Fibroblast of lung (primary cell): ENCODE data around the gene PRORP. TPM values are rescaled to one million over a fixed set of nuclear protein-coding genes. Genes with fewer than 3 reads are reported as not detected.

ENCODE experiments used
- DNase-seq, 2 donors: peaks; one replicate each; pipeline versions ENCODE4 v3.0.0 to v3.0.0-alpha.2; 2010; ENCODE audit warnings: low read depth in 2 of 2
- H2AFZ ChIP-seq: 2 replicates; pipeline ENCODE4 v1.5.1; 2012; ENCODE audit warnings: low read length, control low read depth, inconsistent platforms
- H3K27ac ChIP-seq: 2 replicates; pipeline ENCODE4 v1.5.1; 2011; ENCODE audit warnings: low read length, control low read depth; ENCODE audit not compliant: insufficient read depth
- H3K27me3 ChIP-seq: 2 replicates; pipeline ENCODE4 v1.5.1; 2011; ENCODE audit warnings: mild to moderate bottlenecking, low read length; ENCODE audit not compliant: control insufficient read depth, insufficient read depth
- H3K36me3 ChIP-seq: 2 replicates; pipeline ENCODE4 v1.5.1; 2011; ENCODE audit warnings: low read length; ENCODE audit not compliant: control insufficient read depth, insufficient read depth
- H3K4me1 ChIP-seq: 2 replicates; pipeline ENCODE4 v1.5.1; 2011; ENCODE audit warnings: low read length; ENCODE audit not compliant: control insufficient read depth, insufficient read depth; ENCODE audit errors: extremely low read depth
- H3K4me2 ChIP-seq: 2 replicates; pipeline ENCODE4 v1.5.1; 2011; ENCODE audit warnings: low read length, control low read depth; ENCODE audit not compliant: insufficient read depth; ENCODE audit errors: extremely low read depth
- H3K4me3 ChIP-seq, 4 experiments: fragments of 200-600 bp in 1 of 4; sonication (generic) in 1 of 4; replicated peaks in 1 of 4; 2 replicates each; pipeline ENCODE4 v1.5.1; 2011 to 2016; ENCODE audit warnings: low read length in 4 of 4, low read depth in 3 of 4, mild to moderate bottlenecking in 3 of 4, control low read depth in 2 of 4, inconsistent platforms in 1 of 4, mixed read lengths in 1 of 4; ENCODE audit not compliant: insufficient read depth in 1 of 4; ENCODE audit errors: control extremely low read depth in 1 of 4
- H3K79me2 ChIP-seq: 2 replicates; pipeline ENCODE4 v1.5.1; 2012; ENCODE audit warnings: mild to moderate bottlenecking, low read length, inconsistent platforms; ENCODE audit not compliant: control insufficient read depth, insufficient read depth
- H3K9ac ChIP-seq: 2 replicates; pipeline ENCODE4 v1.5.1; 2011; ENCODE audit warnings: mild to moderate bottlenecking, low read length, control low read depth; ENCODE audit not compliant: insufficient read depth
- H3K9me3 ChIP-seq: 2 replicates; pipeline ENCODE4 v1.5.1; 2012; ENCODE audit warnings: low read depth, low read length; ENCODE audit not compliant: control insufficient read depth, insufficient read depth
- H4K20me1 ChIP-seq: 2 replicates; pipeline ENCODE4 v1.5.1; 2011; ENCODE audit warnings: low read length; ENCODE audit not compliant: control insufficient read depth, insufficient read depth; ENCODE audit errors: extremely low read depth
- CTCF ChIP-seq, 2 donors: IDR thresholded peaks in 1 of 2; conservative IDR thresholded peaks in 1 of 2; 1 replicate in 1 of 2; 2 replicates in 1 of 2; pipeline ENCODE4 v1.5.1; 2011 to 2012; ENCODE audit warnings: low read length in 2 of 2, control low read depth in 1 of 2, inconsistent platforms in 1 of 2, low read depth in 1 of 2, mild to moderate bottlenecking in 1 of 2
- EZH2 ChIP-seq: IDR thresholded peaks from 2 replicates; pipeline ENCODE4 v1.5.1; 2012; ENCODE audit warnings: low read length, control low read depth, mild to moderate bottlenecking; ENCODE audit errors: missing control alignments
- polyA plus RNA-seq, 2 donors: library from polyadenylated mRNA; depleted of rRNA in 1 of 2; stranded (reverse) in 1 of 2; unstranded in 1 of 2; fragments of >200 nt; gene quantifications; 2 replicates each; pipeline ENCODE4 v1.2.1, GENCODE V29; 2011 to 2012; ENCODE audit warnings: missing spikeins in 1 of 2
- total RNA-seq: library from RNA; depleted of rRNA; stranded (reverse); fragments of >200 nt; gene quantifications from 2 replicates; pipeline ENCODE4 v1.2.1, GENCODE V29; 2014

Gene PRORP
- total and polyA plus RNA-seq, 2 donors (not counting 1 experiment from before 2014, with no cell fraction given) = 14.2 to 25.7 TPM

DNA sequence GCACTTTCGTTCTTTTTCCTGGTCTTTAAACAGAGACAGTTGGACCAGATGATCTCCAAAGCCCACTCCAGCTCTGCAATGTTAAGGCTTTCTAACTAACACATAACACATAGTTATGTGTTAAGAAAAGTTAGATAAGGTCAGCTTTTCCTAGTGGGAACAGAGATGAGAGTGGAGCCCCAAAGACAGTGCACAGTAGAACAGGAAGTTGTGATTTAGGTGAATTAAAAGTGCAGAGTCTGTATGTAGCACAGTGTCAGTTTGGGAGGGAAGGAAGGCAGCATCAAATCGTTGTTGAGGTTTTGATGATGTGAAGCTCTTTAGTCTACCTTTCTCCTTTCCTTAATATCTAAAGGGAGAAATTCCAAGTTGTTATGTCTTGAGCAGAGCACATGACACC, 31.7 kb downstream of the PRORP start:
- no peaks in the 10 kb centered on the region for H3K79me2 ChIP-seq
- no peaks in the 10 kb centered on the region for H4K20me1 ChIP-seq
- no peaks in the 10 kb centered on the region for H3K4me1 ChIP-seq
- no peaks in the 10 kb centered on the region for H3K9me3 ChIP-seq
- no peaks in the 10 kb centered on the region for H3K36me3 ChIP-seq
- no peak for DNase-seq
- no peak overlapping the region for H2AFZ ChIP-seq
- TF ChIP-seq EZH2 = no peak
- no peak for TF ChIP-seq CTCF (conservative IDR thresholded peaks at IDR 0.05 in 1 of 2, IDR thresholded peaks at IDR 0.05 in 1 of 2; ENCODE audit: low read depth in 1 of 2, low read length in 2 of 2)
- H3K4me3 ChIP-seq = no peak overlapping the region
- H3K27ac ChIP-seq = no peak overlapping the region
- no peaks in the 10 kb centered on the region for H3K27me3 ChIP-seq
- no peak overlapping the region for H3K9ac ChIP-seq
- H3K4me2 ChIP-seq = no peak overlapping the region

- Histone ChIP-seq H3K27ac (no peak overlapping the region), H3K4me3 (no peak overlapping the region), H4K20me1 (no peaks in the 10 kb centered on the region), H3K4me1 (peaks cover 2% of the 10 kb centered on the region), H3K9ac (no peak overlapping the region), H3K4me2 (no peak overlapping the region), H3K27me3 (no peaks in the 10 kb centered on the region), H3K36me3 (no peaks in the 10 kb centered on the region), H3K9me3 (no peaks in the 10 kb centered on the region), H2AFZ (no peak overlapping the region), H3K79me2 (no peaks in the 10 kb centered on the region)
- no peak for TF ChIP-seq CTCF (conservative IDR thresholded peaks at IDR 0.05 in 1 of 2, IDR thresholded peaks at IDR 0.05 in 1 of 2; ENCODE audit: low read depth in 1 of 2, low read length in 2 of 2)
- peak; percentile 11 to 44 for DNase-seq
Observed at GRCh38 chr14:35155962-35156361, 33.6 kb downstream of the PRORP start.

DNA sequence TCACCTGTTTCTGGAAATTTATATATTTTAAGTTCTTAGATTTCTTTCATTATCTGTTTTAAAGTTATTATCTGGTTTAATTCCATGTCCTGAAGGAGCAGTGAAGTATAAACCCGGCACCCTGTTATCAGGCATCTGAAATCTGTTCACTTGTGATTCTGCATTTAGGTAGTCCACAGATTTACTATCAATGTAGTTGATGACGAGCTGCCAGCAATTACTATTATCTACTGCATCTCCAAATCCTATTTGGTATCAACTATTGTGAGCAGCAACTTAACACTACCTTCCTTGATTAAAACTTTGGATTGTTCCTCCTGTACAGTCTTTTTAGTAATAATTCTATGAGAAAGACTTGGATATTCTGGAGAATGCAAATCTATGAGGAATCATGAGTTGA, 36.1 kb downstream of the PRORP start:
- Histone ChIP-seq H3K27ac (no peak overlapping the region), H2AFZ (no peak overlapping the region), H3K4me2 (no peak overlapping the region), H3K4me1 (peaks cover 2% of the 10 kb centered on the region), H3K4me3 (no peak overlapping the region), H4K20me1 (no peaks in the 10 kb centered on the region), H3K9ac (no peak overlapping the region), H3K36me3 (no peaks in the 10 kb centered on the region), H3K27me3 (no peaks in the 10 kb centered on the region), H3K9me3 (no peaks in the 10 kb centered on the region), H3K79me2 (no peaks in the 10 kb centered on the region)
- no peak for DNase-seq
- TF ChIP-seq EZH2 (no peak), CTCF (conservative IDR thresholded peaks at IDR 0.05 in 1 of 2, IDR thresholded peaks at IDR 0.05 in 1 of 2; ENCODE audit: low read depth in 1 of 2, low read length in 2 of 2) (no peak)
